ENCODE data around the gene ASB11. TPM values are rescaled to one million over a fixed set of nuclear protein-coding genes. Genes with fewer than 3 reads are reported as not detected.
A peak's percentile ranks its signal among the peaks of the same experiment; 100 is the strongest.
"Not testable (repeated sequence)": the region's sequence is repeated elsewhere in the genome, so short reads cannot be mapped to it uniquely, and the experiment has no call there.

Gene ASB11
- total RNA-seq, 6 donors from 2014 or later = 0.14 TPM; not detected in 5

GRCh38 chrX:15314472-15314871 is 968 bp downstream of the ASB11 start:
- Histone ChIP-seq H3K4me3 (no peak overlapping the region), H3K27ac (no peak overlapping the region), H3K36me3 (no peaks in the 10 kb centered on the region), H3K9me3 (no peaks in the 10 kb centered on the region), H3K27me3 (no peaks in the 10 kb centered on the region), H3K4me1 (peaks cover 0 to 16% (median 3%) of the 10 kb centered on the region in 4 donors)
- WGBS, 2 donors = 43 to 50% methylated on average over 2 of the region's 2 CpGs
- DNase-seq (no peak), ATAC-seq (ENCODE audit: low FRiP score in 2 of 2) (no peak)
- TF ChIP-seq CTCF (IDR thresholded peaks at IDR 0.05) (no peak), POLR2A (IDR thresholded peaks at IDR 0.05) (no peak), EP300 (IDR thresholded peaks at IDR 0.05) (no peak), POLR2AphosphoS5 (IDR thresholded peaks at IDR 0.05) (no peak)

GRCh38 chrX:15311119-15311518 is 4.3 kb downstream of the ASB11 start:
- H3K27ac ChIP-seq = peak overlapping the region in 3 of 4 donors; percentile 18 to 75 (median 72)
- ATAC-seq (ENCODE audit: low FRiP score in 2 of 2) (no peak), DNase-seq (no peak)
- H3K36me3 ChIP-seq = no peaks in the 10 kb centered on the region
- no peaks in the 10 kb centered on the region for H3K9me3 ChIP-seq
- no peaks in the 10 kb centered on the region for H3K27me3 ChIP-seq
- 65 to 81% methylated on average over 3 of the region's 3 CpGs for WGBS, 2 donors
- peaks cover 0 to 16% (median 3%) of the 10 kb centered on the region in 4 donors for H3K4me1 ChIP-seq
- TF ChIP-seq CTCF (IDR thresholded peaks at IDR 0.05) = no peak
- no peak for TF ChIP-seq EP300 (IDR thresholded peaks at IDR 0.05)
- TF ChIP-seq POLR2AphosphoS5 (IDR thresholded peaks at IDR 0.05) = no peak
- no peak for TF ChIP-seq POLR2A (IDR thresholded peaks at IDR 0.05)
- H3K4me3 ChIP-seq = no peak overlapping the region

DNA sequence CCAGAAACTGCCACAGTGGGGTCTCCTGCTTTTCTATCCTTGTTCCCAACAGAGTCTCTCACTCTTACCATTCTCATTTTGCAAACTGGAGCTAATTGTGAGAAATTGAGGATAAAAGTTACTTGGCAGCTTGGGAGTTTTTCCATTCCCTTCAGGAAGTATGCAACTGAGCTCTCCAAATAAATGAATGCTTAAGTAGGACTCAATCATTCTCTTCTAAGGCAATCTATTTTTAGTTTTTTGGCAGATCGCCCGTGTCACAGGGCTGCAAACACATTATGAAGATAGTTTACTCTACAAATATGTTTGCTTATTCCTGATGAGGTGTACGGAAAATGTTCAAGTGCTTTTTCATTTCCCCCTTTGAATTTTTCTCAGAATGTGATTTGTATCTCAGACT is 5.3 kb downstream of the ASB11 start:
- Histone ChIP-seq H3K4me1 (peaks cover 0 to 16% (median 3%) of the 10 kb centered on the region in 4 donors), H3K27ac (peak overlapping the region in 3 of 4 donors; percentile 30 to 75 (median 74)), H3K9me3 (no peaks in the 10 kb centered on the region), H3K27me3 (no peaks in the 10 kb centered on the region), H3K36me3 (no peaks in the 10 kb centered on the region), H3K4me3 (no peak overlapping the region)
- no peak for TF ChIP-seq POLR2A (IDR thresholded peaks at IDR 0.05)
- peak in 2 of 4 donors; percentile 2 to 80 for TF ChIP-seq EP300 (IDR thresholded peaks at IDR 0.05)
- DNase-seq (peak in 1 of 2 donors; percentile 58), ATAC-seq (ENCODE audit: low FRiP score in 2 of 2) (peak in 1 of 2 donors; percentile 69)
- WGBS, 2 donors = 16 to 34% methylated on average over 3 of the region's 3 CpGs

- H3K4me3 ChIP-seq; ATAC-seq (ENCODE audit: low FRiP score in 2 of 2); H3K9me3 ChIP-seq; H3K27ac ChIP-seq; H3K4me1 ChIP-seq; H3K36me3 ChIP-seq; DNase-seq; H3K27me3 ChIP-seq: not testable (repeated sequence)
- WGBS, 2 donors = 80 to 96% methylated on average over 3 of the region's 3 CpGs
Observed at GRCh38 chrX:15305899-15306298, 9.5 kb downstream of the ASB11 start.

DNA sequence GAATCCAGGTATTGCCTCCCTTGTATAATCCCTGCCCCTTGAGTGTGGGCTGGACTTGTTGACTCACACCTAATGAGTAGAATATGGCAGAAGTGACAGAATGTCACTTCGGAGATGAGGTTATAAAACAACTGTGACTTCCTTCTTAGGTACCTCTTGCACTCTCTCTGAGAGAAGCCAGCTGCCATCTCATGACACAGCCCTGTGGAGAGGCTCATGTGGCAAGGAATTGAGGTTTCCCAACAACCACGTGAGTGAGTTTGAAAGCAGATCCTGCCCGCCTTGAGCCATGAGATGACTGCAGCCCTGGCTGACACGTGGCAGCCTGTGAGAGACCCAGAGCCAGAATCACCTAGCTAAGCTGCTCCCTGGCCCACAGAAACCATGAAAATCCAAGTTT is 13.5 kb downstream of the ASB11 start:
- Histone ChIP-seq H3K4me3 (no peak overlapping the region), H3K9me3 (no peaks in the 10 kb centered on the region), H3K36me3 (no peaks in the 10 kb centered on the region), H3K27ac (peak overlapping the region; percentile 15 to 63 (median 46)), H3K27me3 (no peaks in the 10 kb centered on the region), H3K4me1 (peaks cover 0 to 11% (median 5%) of the 10 kb centered on the region in 4 donors)
- DNase-seq (peak in 1 of 2 donors; percentile 87), ATAC-seq (ENCODE audit: low FRiP score in 2 of 2) (peak; percentile 84 to 86)
- TF ChIP-seq POLR2AphosphoS5 (IDR thresholded peaks at IDR 0.05) (peak; percentile 67 to 74), POLR2A (IDR thresholded peaks at IDR 0.05) (peak in 1 of 4 donors; percentile 34), CTCF (IDR thresholded peaks at IDR 0.05) (no peak), EP300 (IDR thresholded peaks at IDR 0.05) (peak in 1 of 4 donors; percentile 95)
- 33% methylated on average over 4 of the region's 4 CpGs; no CpG with 5 or more reads in 1 of the 2 donors for WGBS, 2 donors

All from upper lobe of left lung (tissue), 6 donors.